Measurements from ENCODE around the gene AFAP1L2. TPM values are rescaled to one million over a fixed set of nuclear protein-coding genes. Genes with fewer than 3 reads are reported as not detected.

AFAP1L2 gene
- total and polyA plus RNA-seq, 2 experiments from 2014 or later = 0.75 to 3.8 TPM

DNA sequence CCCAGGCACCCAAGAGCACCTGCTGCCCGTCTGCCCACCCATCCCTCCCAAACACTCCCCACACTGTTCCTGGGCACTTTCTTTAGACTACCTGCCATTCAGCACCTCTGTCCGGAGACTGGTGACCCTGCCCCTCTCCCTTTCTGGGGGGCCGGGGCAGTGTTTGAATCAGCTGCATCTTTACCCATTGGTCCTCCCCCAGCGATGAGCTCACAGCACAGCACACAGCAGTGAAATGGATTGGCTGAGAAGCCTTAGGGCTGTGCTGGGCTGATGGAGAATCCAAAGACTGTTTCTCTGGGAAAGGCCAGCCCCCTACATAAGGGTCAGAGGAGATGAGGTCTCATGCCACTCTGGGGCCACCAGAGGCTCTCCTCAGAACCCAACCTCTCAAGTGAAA lies 125.0 kb downstream of the AFAP1L2 start:
- no peak for TF ChIP-seq CTCF (IDR thresholded peaks at IDR 0.05; ENCODE audit: low read depth, low read length)
- Histone ChIP-seq H3K27me3 (no peaks in the 10 kb centered on the region), H3K9me3 (ENCODE audit: low read depth) (no peaks in the 10 kb centered on the region), H3K4me3 (no peak overlapping the region), H3K36me3 (no peaks in the 10 kb centered on the region), H3K27ac (no peak overlapping the region), H3K4me1 (ENCODE audit: low read depth) (no peaks in the 10 kb centered on the region)
- no peak for DNase-seq (ENCODE audit: low read depth in 1 of 2, low spot score in 1 of 2)

DNA sequence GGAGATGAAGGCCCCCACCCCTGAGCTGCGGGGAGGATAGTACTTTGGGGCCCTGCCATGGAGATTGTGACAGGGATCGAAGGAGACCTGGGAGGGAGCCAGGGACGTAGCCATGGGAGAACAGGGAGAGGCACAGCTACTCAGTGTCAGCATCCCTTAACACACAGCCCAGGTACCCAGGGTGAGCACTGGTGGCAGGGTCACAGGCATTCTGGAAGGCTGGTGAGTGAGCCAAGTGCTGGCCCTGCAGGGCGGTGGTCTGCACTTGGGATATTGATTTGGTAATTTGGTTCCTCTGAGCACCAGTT lies 125.5 kb downstream of the AFAP1L2 start:
- no peaks in the 10 kb centered on the region for H3K27me3 ChIP-seq
- no peaks in the 10 kb centered on the region for H3K9me3 ChIP-seq (ENCODE audit: low read depth)
- TF ChIP-seq CTCF (IDR thresholded peaks at IDR 0.05; ENCODE audit: low read depth, low read length) = no peak
- no peak overlapping the region for H3K4me3 ChIP-seq
- H3K4me1 ChIP-seq (ENCODE audit: low read depth) = no peaks in the 10 kb centered on the region
- no peak overlapping the region for H3K27ac ChIP-seq
- no peaks in the 10 kb centered on the region for H3K36me3 ChIP-seq
- no peak for DNase-seq (ENCODE audit: low read depth in 1 of 2, low spot score in 1 of 2)

GRCh38 chr10:114278140-114278883 lies 126.0 kb downstream of the AFAP1L2 start:
- no peaks in the 10 kb centered on the region for H3K9me3 ChIP-seq (ENCODE audit: low read depth)
- H3K4me3 ChIP-seq = no peak overlapping the region
- DNase-seq (ENCODE audit: low read depth in 1 of 2, low spot score in 1 of 2) = no peak
- no peak for TF ChIP-seq CTCF (IDR thresholded peaks at IDR 0.05; ENCODE audit: low read depth, low read length)
- H3K27ac ChIP-seq = no peak overlapping the region
- no peaks in the 10 kb centered on the region for H3K36me3 ChIP-seq
- H3K27me3 ChIP-seq = no peaks in the 10 kb centered on the region
- H3K4me1 ChIP-seq (ENCODE audit: low read depth) = no peaks in the 10 kb centered on the region

- no peaks in the 10 kb centered on the region for H3K9me3 ChIP-seq (ENCODE audit: low read depth)
- no peaks in the 10 kb centered on the region for H3K36me3 ChIP-seq
- no peak for DNase-seq (ENCODE audit: low read depth in 1 of 2, low spot score in 1 of 2)
- H3K4me3 ChIP-seq = no peak overlapping the region
- H3K27ac ChIP-seq = no peak overlapping the region
- no peak for TF ChIP-seq CTCF (IDR thresholded peaks at IDR 0.05; ENCODE audit: low read depth, low read length)
- no peaks in the 10 kb centered on the region for H3K27me3 ChIP-seq
- no peaks in the 10 kb centered on the region for H3K4me1 ChIP-seq (ENCODE audit: low read depth)
Observed at GRCh38 chr10:114276671-114277070, 127.6 kb downstream of the AFAP1L2 start.

DNA sequence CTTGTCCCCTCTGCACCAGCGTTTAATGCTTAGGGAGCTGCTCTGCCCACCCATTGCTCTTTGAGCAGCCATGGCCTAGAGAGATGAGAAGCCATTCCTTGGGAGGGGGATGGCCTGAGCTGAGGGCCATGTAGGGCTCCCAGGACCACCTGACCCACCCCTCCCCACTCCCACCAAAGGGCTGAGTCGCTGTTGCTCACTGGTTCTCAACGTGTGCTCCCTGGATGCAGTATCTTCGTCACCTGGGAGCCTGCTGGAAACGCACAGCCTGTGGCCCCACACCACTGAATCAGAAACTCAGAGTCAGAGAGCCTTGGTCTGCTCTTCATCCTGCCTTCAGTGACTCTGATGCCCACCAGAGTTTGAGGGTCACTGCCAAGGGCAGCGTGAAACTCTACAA lies 128.2 kb downstream of the AFAP1L2 start:
- no peak for TF ChIP-seq CTCF (IDR thresholded peaks at IDR 0.05; ENCODE audit: low read depth, low read length)
- no peak for DNase-seq (ENCODE audit: low read depth in 1 of 2, low spot score in 1 of 2)
- Histone ChIP-seq H3K36me3 (no peaks in the 10 kb centered on the region), H3K27me3 (no peaks in the 10 kb centered on the region), H3K27ac (no peak overlapping the region), H3K4me1 (ENCODE audit: low read depth) (no peaks in the 10 kb centered on the region), H3K9me3 (ENCODE audit: low read depth) (no peaks in the 10 kb centered on the region), H3K4me3 (no peak overlapping the region)

All from cardiac muscle cell (in vitro differentiated cells and primary cell).